ENCODE measurements around the gene NKX1-1. TPM values are rescaled to one million over a fixed set of nuclear protein-coding genes. Genes with fewer than 3 reads are reported as not detected.

NKX1-1 gene
- total and polyA plus RNA-seq, 4 experiments from 2014 or later, result not detected

DNA sequence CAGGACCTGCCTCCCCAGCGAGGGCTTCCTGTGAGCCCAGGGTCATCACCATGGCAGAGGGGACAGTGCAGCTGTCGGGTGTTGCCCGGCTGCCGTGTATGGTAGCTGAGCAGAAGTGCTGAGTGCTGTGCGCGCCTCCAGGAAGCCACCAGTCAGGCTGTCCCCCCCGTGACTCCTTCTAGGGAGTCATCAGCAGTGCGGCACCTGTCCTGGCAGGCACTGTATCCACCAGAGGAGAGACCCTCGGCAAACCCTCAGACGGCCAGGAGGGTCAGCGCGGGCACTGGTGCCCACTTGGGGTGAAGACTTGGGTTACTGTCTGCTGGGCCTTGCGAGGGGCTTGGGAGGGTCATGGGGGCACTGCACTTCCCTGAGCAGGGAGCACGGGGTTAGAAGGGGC lies 50.9 kb downstream of the NKX1-1 start:
- ChIA-PET CTCF (ENCODE audit: partially characterized antibody) (interaction anchor here (0.7 to 6.5 kb wide), 17 partner anchors 8 to 338 kb away, joined by 3 to 48 read pairs (median 5); no protein-coding TSS in a partner anchor), POLR2A (ENCODE audit: partially characterized antibody) (interaction anchor here (0.9 kb wide), 1 partner anchor 249 kb away, joined by 3 read pairs; no protein-coding TSS in a partner anchor)
- H3K36me3 Mint-ChIP-seq, result peaks cover 8 to 16% of the 10 kb centered on the region in 2 donors
- no peaks in the 10 kb centered on the region for H3K27me3 ChIP-seq (ENCODE audit: insufficient read depth, low read length)
- H3K27ac Mint-ChIP-seq, result no peak overlapping the region
- H3K27ac ChIP-seq (ENCODE audit: low read depth, low read length), result no peak overlapping the region
- DNase-seq, result peak in 1 of 5 donors; percentile 8
- H3K27me3 Mint-ChIP-seq, result no peaks in the 10 kb centered on the region
- peaks cover 6% of the 10 kb centered on the region for H3K4me1 ChIP-seq (ENCODE audit: insufficient read depth, low read length)
- H3K9me3 ChIP-seq (ENCODE audit: control insufficient read depth in 1 of 2, low read length in 2 of 2), result no peaks in the 10 kb centered on the region
- H3K4me3 Mint-ChIP-seq, result no peak overlapping the region
- no peak overlapping the region for H3K4me3 ChIP-seq (ENCODE audit: low read length in 2 of 2)
- H3K9me3 Mint-ChIP-seq, result no peaks in the 10 kb centered on the region
- intact Hi-C loops (cut with micrococcal nuclease), result no loop called here
- peaks cover 6 to 16% (median 10%) of the 10 kb centered on the region in 4 donors for H3K4me1 Mint-ChIP-seq
- H3K36me3 ChIP-seq (ENCODE audit: insufficient read depth, low read length), result peaks cover 3% of the 10 kb centered on the region

DNA sequence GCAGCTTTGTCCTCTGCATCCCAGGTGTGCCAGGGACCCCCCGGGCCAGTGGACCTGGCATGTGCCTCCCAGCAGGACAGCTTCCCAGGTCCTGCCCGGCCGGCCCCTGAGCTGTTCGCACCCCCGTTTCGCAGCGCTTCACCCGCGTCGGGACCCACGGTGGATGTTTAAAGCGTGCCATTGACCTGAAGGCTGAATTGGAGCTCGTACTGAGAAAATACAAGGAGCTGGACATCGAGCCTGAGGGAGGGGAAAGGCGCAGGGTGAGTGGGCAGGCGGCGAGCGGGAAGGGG lies 51.3 kb downstream of the NKX1-1 start:
- Mint-ChIP-seq H3K9me3 (peaks cover 0 to 1% (median 0%) of the 10 kb centered on the region in 8 donors), H3K4me3 (no peak overlapping the region), H3K36me3 (peaks cover 8 to 16% of the 10 kb centered on the region in 2 donors), H3K27me3 (no peaks in the 10 kb centered on the region), H3K27ac (no peak overlapping the region), H3K4me1 (peaks cover 6 to 19% (median 11%) of the 10 kb centered on the region in 4 donors)
- Histone ChIP-seq H3K4me3 (ENCODE audit: low read length in 2 of 2) (no peak overlapping the region), H3K27me3 (ENCODE audit: insufficient read depth, low read length) (no peaks in the 10 kb centered on the region), H3K9me3 (ENCODE audit: control insufficient read depth in 1 of 2, low read length in 2 of 2) (no peaks in the 10 kb centered on the region), H3K27ac (ENCODE audit: low read depth, low read length) (no peak overlapping the region), H3K4me1 (ENCODE audit: insufficient read depth, low read length) (peaks cover 6% of the 10 kb centered on the region), H3K36me3 (ENCODE audit: insufficient read depth, low read length) (peaks cover 3% of the 10 kb centered on the region)
- ChIA-PET POLR2A (ENCODE audit: partially characterized antibody) (interaction anchor here (0.9 kb wide), 1 partner anchor 250 kb away, joined by 3 read pairs; no protein-coding TSS in a partner anchor), CTCF (ENCODE audit: partially characterized antibody) (interaction anchor here (1.3 to 6.5 kb wide), 6 partner anchors 25 to 276 kb away, joined by 3 to 48 read pairs (median 11); no protein-coding TSS in a partner anchor)
- DNase-seq, result peak in 1 of 5 donors; percentile 9
- intact Hi-C loops (cut with micrococcal nuclease), result no loop called here

DNA sequence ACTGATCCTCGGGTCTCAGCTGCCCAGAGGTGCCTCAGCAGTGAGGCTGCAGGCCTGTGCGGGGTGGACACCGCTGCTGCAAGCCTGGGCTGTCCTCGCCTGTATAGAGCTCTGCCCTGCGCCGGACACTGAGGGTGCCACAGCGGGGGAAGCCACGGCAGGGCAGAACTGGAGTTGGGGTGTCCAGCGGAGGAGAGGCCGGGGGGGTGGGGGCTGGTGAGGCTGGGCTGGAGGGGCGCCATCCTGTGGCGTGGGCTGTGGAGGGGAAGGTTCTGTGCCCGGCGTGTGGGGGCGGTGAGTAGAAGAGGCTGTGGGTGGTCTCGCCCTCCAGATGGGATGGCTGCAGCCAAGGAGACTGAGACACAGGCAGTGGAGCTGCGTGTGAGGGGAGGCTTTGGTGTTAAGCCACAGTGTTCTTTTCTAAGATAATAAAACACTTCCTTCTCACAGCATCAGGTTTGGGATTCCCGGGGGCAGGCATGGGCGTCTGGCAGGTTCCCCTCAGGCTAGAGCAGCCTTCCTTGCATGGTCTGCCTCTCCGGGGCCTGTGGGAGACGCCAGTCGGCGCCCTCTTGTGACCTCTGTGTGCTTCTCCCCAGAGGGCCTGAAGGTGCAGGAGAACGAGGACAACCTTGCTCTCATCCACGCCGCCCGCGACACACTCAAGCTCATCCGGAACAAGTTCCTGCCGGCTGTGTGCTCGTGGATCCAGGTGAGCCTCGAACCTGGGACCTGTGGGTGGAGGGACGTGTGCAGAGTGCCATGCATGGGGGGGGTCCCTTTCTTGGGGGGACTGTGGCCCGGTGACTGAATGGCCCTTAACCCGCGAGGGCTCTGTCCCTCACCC lies 51.9 kb downstream of the NKX1-1 start:
- no peak overlapping the region for H3K4me3 ChIP-seq (ENCODE audit: low read length in 2 of 2)
- H3K9me3 ChIP-seq (ENCODE audit: control insufficient read depth in 1 of 2, low read length in 2 of 2), result no peaks in the 10 kb centered on the region
- intact Hi-C loops (cut with micrococcal nuclease), result no loop called here
- H3K4me1 ChIP-seq (ENCODE audit: insufficient read depth, low read length), result peaks cover 6% of the 10 kb centered on the region
- peaks cover 0 to 1% (median 0%) of the 10 kb centered on the region in 8 donors for H3K9me3 Mint-ChIP-seq
- POLR2A ChIA-PET (ENCODE audit: partially characterized antibody), result interaction anchor here (0.9 kb wide), 1 partner anchor 24 kb away, joined by 3 read pairs; no protein-coding TSS in a partner anchor
- no peak overlapping the region for H3K4me3 Mint-ChIP-seq
- peaks cover 8 to 15% of the 10 kb centered on the region in 2 donors for H3K36me3 Mint-ChIP-seq
- H3K36me3 ChIP-seq (ENCODE audit: insufficient read depth, low read length), result peaks cover 3% of the 10 kb centered on the region
- no peak overlapping the region for H3K27ac ChIP-seq (ENCODE audit: low read depth, low read length)
- H3K27me3 Mint-ChIP-seq, result no peaks in the 10 kb centered on the region
- DNase-seq, result peak in 1 of 5 donors; percentile 27
- CTCF ChIA-PET (ENCODE audit: partially characterized antibody), result interaction anchor here (1.2 to 6.5 kb wide), 5 partner anchors 103 to 275 kb away, joined by 3 to 48 read pairs (median 8); no protein-coding TSS in a partner anchor
- H3K27me3 ChIP-seq (ENCODE audit: insufficient read depth, low read length), result no peaks in the 10 kb centered on the region
- H3K4me1 Mint-ChIP-seq, result peaks cover 6 to 25% (median 11%) of the 10 kb centered on the region in 4 donors
- H3K27ac Mint-ChIP-seq, result no peak overlapping the region

DNA sequence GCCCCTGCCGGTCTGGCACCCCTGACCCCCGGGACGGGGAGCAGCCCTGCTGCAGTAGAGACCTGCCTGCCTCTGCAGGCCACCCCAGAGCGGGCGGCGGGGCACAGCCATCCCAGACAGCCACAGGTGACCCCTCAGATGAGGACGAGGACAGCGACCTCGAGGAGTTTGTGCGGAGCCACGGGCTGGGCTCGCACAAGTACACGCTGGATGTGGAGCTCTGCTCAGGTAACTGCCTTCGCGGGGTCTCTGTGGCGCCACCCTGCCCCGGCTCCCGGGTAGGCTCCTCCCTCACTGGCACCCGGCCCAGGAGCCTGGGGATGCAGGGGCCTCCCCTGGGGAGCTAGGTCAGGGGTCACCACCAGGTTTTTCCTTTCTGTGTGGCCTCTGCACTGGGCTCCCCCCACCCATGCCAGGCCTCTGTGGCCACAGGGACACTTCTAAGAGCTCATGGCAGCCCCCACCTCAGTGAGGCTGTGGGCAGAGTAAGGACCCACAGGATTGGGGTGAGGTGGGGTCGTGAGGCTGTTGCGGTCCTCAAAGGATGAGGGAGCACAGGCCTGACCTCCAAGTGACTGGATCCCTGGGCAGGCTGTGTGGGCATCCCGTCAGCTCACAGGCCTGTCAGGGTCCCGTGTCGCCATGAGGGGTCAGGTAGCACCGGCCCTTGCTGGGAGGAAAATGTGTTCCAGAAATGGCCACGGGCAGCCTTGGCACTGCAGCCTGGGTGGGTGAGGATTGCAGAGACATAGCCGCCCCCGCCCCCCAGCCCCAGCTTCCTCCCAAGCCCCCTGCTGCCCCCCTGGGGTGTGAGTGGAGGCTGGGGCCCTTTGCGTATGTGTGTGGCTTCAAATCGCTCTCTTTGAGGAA lies 52.8 kb downstream of the NKX1-1 start:
- peak in 1 of 5 donors; percentile 34 for DNase-seq
- no peak overlapping the region for H3K27ac ChIP-seq (ENCODE audit: low read depth, low read length)
- H3K4me1 ChIP-seq (ENCODE audit: insufficient read depth, low read length), result peaks cover 10% of the 10 kb centered on the region
- Mint-ChIP-seq H3K9me3 (peaks cover 0 to 1% (median 0%) of the 10 kb centered on the region in 8 donors), H3K36me3 (peaks cover 11 to 13% of the 10 kb centered on the region in 2 donors), H3K4me3 (no peak overlapping the region), H3K27me3 (no peaks in the 10 kb centered on the region), H3K4me1 (peaks cover 14 to 34% (median 18%) of the 10 kb centered on the region in 4 donors), H3K27ac (no peak overlapping the region)
- intact Hi-C loops (cut with micrococcal nuclease), result no loop called here
- H3K4me3 ChIP-seq (ENCODE audit: low read length in 2 of 2), result no peak overlapping the region
- peaks cover 3% of the 10 kb centered on the region for H3K36me3 ChIP-seq (ENCODE audit: insufficient read depth, low read length)
- H3K9me3 ChIP-seq (ENCODE audit: control insufficient read depth in 1 of 2, low read length in 2 of 2), result no peaks in the 10 kb centered on the region
- H3K27me3 ChIP-seq (ENCODE audit: insufficient read depth, low read length), result no peaks in the 10 kb centered on the region
- CTCF ChIA-PET (ENCODE audit: partially characterized antibody), result interaction anchor here (0.9 to 6.5 kb wide), 13 partner anchors 30 to 370 kb away, joined by 3 to 48 read pairs (median 3); no protein-coding TSS in a partner anchor
- POLR2A ChIA-PET (ENCODE audit: partially characterized antibody), result interaction anchor here (0.6 to 2.0 kb wide), 3 partner anchors 23 to 252 kb away, joined by 3 to 7 read pairs (median 4); no protein-coding TSS in a partner anchor

Other genes starting within 250 kb of the NKX1-1 start
- 1 to 10 TPM; 7.2 TPM for gene SPON2, start 233.9 kb downstream of the NKX1-1 start, total RNA-seq
- 1 to 10 TPM; 5.4 to 8.4 TPM for gene SPON2, start 233.9 kb downstream of the NKX1-1 start, polyA plus RNA-seq
- 100 to 1,000 TPM; 186 to 195 TPM for gene CTBP1, start 157.3 kb downstream of the NKX1-1 start, total RNA-seq
- 10 to 100 TPM; 39.3 to 79.0 TPM for gene CTBP1, start 157.3 kb downstream of the NKX1-1 start, polyA plus RNA-seq
- gene MAEA, start 116.6 kb downstream of the NKX1-1 start, total RNA-seq, result 100 to 1,000 TPM; 101 to 106 TPM
- gene MAEA, start 116.6 kb downstream of the NKX1-1 start, polyA plus RNA-seq, result 10 to 100 TPM; 54.1 to 70.9 TPM
- 10 to 100 TPM; 44.4 to 44.6 TPM for gene UVSSA, start 59.2 kb downstream of the NKX1-1 start, total RNA-seq
- 1 to 10 TPM; 2.4 to 6.8 TPM for gene UVSSA, start 59.2 kb downstream of the NKX1-1 start, polyA plus RNA-seq